Measurements from ENCODE around the gene SLC6A12.

The SLC6A12 gene

DNA sequence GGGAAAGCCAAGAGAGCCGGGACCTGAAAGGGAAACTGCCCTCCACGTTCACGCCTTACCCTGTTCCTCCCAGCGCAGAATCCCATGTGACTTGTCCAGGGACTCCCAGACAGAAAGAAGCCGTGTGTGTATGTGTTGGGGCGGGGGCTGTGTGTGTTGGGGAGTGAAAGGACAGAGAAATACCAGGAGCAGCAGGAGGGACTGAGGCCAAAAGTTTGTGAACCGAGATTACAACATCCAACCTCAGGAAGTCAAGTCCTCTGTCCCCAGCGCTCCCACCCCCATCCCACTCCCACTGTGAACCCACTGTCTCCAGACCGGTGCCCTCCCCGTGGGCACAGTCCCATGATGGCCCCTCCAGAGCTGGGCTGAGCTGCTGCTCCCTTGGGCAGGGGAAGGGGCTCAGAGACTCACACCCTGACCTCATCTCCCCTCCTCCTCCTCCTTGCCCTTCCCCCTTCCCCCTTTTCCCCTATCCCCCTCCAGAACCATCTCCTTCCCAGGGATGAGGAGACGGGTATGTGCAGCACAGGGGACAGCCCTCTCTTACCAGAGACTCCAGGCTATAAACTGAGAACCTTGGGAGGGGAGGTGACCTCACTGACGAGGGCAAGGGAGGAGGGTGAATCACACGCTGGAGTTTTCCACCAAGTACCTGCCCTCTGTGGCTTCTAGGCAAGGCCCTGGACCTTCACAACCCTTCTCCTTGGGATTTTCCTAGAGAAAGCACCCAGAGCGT lies at the start of gene SLC6A12:
TSS of gene SLC6A12 (minus strand) at position 155 of the 739 bp plus-strand sequence. CDS start 4,171 bp downstream, outside the sequence.
- Mint-ChIP-seq H3K27ac (no peak within 1 kb of the TSS), H3K4me1 (peaks cover 3% of the 10 kb centered on the region), H3K36me3 (ENCODE audit: low read depth) (no peaks in the 10 kb centered on the region), H3K9me3 (no peaks in the 10 kb centered on the region), H3K27me3 (peaks cover 32% of the 10 kb centered on the region), H3K4me3 (no peak within 1 kb of the TSS)
- DNase-seq (no peak), ATAC-seq (no peak)

DNA sequence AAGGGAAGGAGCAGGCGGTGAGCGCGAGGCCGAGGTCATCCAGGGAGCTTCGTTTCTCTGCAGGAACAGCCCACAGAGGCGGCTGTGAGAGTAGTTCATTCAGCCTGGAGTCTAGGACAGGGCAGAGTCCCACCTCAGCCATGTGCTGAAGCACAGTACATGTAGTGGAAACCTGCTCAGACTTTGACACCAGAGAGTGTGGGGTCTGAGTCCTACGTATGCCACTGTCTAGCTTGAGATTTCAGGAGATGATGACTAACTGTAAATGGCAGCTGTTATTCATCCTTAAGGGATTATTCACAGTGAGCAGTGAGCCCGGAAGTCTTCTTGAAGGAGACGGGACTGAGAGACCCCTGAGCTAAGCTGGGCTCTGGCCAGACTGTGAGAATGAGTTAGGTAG lies 49.6 kb upstream of the SLC6A12 start:
- Mint-ChIP-seq H3K27me3 (peaks cover under 1% of the 10 kb centered on the region), H3K9me3 (no peaks in the 10 kb centered on the region), H3K36me3 (ENCODE audit: low read depth) (no peaks in the 10 kb centered on the region), H3K4me1 (peaks cover 17% of the 10 kb centered on the region), H3K4me3 (no peak overlapping the region), H3K27ac (no peak overlapping the region)
- ATAC-seq (no peak), DNase-seq (no peak)

DNA sequence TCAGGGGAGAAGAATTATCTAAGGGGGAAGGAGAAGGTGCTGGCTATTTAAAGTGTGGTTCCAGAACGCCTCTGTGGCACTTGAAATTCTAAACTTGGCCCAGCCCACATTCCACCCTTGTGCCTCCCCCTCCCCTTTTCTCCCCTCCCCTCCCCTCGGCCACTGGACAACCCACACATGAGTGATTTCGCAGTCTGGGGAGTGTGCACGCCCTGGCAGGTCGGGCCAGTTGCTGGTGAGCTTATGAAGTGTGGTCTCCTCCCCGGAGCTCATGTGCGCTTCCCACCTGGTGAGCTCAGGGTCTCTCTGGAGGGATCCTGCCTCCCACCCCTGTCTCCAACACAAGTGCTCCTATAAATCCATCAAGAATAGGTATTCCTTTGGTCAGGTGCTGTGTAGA lies 48.9 kb upstream of the SLC6A12 start, which contains the start of gene SLC6A13:
TSS of gene SLC6A13 (minus strand) at position 20 of the 400 bp plus-strand sequence. CDS start 2,784 bp downstream, outside the sequence.
- DNase-seq (no peak), ATAC-seq (no peak)
- Mint-ChIP-seq H3K27me3 (peaks cover 8% of the 10 kb centered on the region), H3K36me3 (ENCODE audit: low read depth) (no peaks in the 10 kb centered on the region), H3K27ac (no peak within 1 kb of the TSS), H3K4me3 (no peak within 1 kb of the TSS), H3K9me3 (no peaks in the 10 kb centered on the region), H3K4me1 (peaks cover 17% of the 10 kb centered on the region)

DNA sequence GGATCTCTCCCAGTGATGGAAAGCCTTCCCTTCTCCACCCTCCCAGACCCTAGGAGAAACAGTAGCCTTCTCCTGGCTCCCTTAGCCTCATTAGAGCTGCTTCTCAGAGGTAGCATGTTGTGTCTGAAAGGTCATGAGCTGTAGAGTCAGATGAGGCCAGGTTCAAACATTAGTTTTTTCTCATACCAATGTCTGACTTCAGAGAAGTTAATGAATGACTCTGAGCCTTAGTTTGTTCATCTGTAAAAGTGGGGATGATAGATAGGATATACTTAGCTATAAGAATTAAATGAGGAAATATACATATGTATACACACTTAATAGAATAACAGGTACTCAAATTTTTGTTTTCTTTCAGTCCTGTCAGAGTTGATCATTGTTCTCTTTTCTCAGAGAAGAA lies 48.2 kb upstream of the SLC6A12 start:
- peaks cover 11% of the 10 kb centered on the region for H3K27me3 Mint-ChIP-seq

DNA sequence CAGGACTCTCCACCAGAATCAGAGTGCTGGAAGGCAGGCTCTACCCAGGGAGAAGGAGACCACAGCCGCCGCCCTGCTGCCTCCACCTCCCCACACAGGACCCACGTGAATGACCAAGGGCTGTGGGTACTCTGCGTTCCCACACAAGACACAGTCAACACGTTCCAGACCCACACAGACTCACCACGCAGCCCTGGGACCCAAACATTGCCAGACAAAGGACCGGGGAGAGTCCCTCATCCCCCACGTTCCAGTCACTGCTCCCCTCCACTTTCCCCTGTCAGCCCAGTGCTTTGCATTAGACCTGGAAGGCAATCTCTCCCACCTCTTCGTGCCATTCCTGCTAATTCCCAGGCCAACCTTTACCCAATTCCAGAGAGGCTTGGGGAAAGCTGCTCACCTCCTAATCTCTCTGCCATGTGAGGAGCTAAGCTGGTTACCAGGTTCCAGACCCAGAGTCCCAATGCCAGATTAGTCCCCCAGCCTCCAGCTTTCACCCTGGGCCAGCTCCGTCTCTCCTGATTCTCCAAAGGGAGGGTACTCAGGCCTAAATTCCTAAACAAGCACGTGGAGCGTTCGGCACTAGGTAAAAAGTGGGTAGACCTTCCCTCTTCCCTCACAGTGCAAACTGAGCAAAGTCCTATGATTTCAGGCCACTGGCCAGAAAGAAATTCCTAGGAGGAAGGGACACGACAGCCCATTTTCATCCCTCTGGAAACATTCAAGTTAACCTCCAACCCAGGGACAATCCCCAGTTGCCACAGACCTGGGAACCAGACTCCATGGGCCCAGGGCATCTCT lies 43.8 kb upstream of the SLC6A12 start:
- H3K4me3 Mint-ChIP-seq = no peak overlapping the region
- H3K4me1 Mint-ChIP-seq = no peaks in the 10 kb centered on the region
- no peak for DNase-seq
- H3K9me3 Mint-ChIP-seq = no peaks in the 10 kb centered on the region
- peaks cover 28% of the 10 kb centered on the region for H3K27me3 Mint-ChIP-seq
- no peak overlapping the region for H3K27ac Mint-ChIP-seq
- H3K36me3 Mint-ChIP-seq (ENCODE audit: low read depth) = no peaks in the 10 kb centered on the region
- ATAC-seq = no peak

More for the DNA sequence above, 48.2 kb upstream of the SLC6A12 start:
- DNase-seq (no peak), ATAC-seq (no peak)
- no peaks in the 10 kb centered on the region for H3K36me3 Mint-ChIP-seq (ENCODE audit: low read depth)
- H3K9me3 Mint-ChIP-seq = no peaks in the 10 kb centered on the region
- no peak overlapping the region for H3K4me3 Mint-ChIP-seq
- peaks cover 17% of the 10 kb centered on the region for H3K4me1 Mint-ChIP-seq
- no peak overlapping the region for H3K27ac Mint-ChIP-seq

DNA sequence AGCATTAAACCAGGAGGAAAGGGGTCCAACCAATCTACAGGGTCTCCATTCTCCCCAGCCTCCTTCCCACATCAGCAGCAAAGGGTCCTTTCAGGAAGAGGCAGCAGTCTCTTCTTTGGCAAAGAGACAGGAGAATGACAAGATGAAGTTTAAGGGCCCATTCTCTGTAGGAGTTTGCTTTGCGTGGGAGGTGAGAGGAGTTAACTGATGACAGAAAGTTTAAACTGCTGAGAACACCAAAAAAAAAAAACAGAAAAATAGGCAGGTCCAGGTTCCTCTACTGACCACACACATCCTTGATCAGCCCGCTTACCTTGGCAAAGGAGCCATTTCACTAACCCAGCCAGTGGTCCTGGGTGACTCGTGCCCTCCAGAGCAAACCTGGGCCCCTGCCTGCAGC lies 43.0 kb upstream of the SLC6A12 start:
- no peaks in the 10 kb centered on the region for H3K4me1 Mint-ChIP-seq
- no peak for ATAC-seq
- peaks cover 28% of the 10 kb centered on the region for H3K27me3 Mint-ChIP-seq
- no peaks in the 10 kb centered on the region for H3K36me3 Mint-ChIP-seq (ENCODE audit: low read depth)
- H3K9me3 Mint-ChIP-seq = no peaks in the 10 kb centered on the region
- no peak overlapping the region for H3K4me3 Mint-ChIP-seq
- no peak overlapping the region for H3K27ac Mint-ChIP-seq
- no peak for DNase-seq

DNA sequence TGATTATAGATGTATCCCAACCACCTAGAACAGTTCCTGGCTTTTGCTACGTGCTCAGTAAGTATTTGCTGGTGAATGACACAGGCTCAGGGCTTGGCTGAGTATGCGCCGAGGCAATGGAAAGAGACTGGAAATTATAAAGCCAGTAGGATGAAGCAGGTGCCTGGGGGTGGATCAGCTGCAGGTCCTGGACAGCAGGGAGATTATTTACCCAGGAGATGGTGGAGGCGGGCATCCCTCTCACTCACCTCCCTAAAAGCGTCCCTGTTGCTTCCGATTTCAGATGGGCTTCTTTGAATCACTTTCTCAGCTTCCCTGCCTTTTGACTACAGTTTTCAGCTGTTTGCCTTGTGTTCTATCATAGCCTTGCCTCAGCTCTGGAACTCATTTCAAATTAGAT lies 42.3 kb upstream of the SLC6A12 start:
- DNase-seq = no peak
- Mint-ChIP-seq H3K27me3 (peaks cover 28% of the 10 kb centered on the region), H3K4me1 (no peaks in the 10 kb centered on the region), H3K27ac (no peak overlapping the region), H3K9me3 (no peaks in the 10 kb centered on the region), H3K4me3 (no peak overlapping the region), H3K36me3 (ENCODE audit: low read depth) (no peaks in the 10 kb centered on the region)
- ATAC-seq = no peak

DNA sequence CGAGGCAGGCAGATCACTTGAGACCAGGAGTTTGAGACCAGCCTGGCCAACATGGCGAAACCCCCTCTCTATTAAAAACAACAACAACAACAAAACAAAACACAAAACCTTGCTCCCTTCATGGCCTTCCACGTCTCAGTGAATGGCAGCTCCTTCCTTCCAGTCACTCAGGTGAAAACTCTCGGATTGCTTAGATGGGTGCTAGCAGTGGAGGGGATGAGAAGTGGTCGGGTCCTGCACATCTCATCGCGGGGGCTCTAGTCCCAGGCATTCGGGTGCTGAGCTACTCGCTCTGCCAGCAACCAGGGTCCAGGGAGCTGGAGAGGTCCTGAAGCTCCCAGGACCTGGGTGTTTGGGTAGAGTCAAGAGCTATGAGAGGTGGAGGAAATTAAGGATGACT lies 41.0 kb upstream of the SLC6A12 start:
- H3K4me3 Mint-ChIP-seq = no peak overlapping the region
- DNase-seq (no peak), ATAC-seq (no peak)
- no peaks in the 10 kb centered on the region for H3K9me3 Mint-ChIP-seq
- no peaks in the 10 kb centered on the region for H3K36me3 Mint-ChIP-seq (ENCODE audit: low read depth)
- no peak overlapping the region for H3K27ac Mint-ChIP-seq
- H3K4me1 Mint-ChIP-seq = no peaks in the 10 kb centered on the region
- peaks cover 28% of the 10 kb centered on the region for H3K27me3 Mint-ChIP-seq

GRCh38 chr12:254039-254438 lies 40.1 kb upstream of the SLC6A12 start:
- peaks cover 28% of the 10 kb centered on the region for H3K27me3 Mint-ChIP-seq
- no peaks in the 10 kb centered on the region for H3K4me1 Mint-ChIP-seq

DNA sequence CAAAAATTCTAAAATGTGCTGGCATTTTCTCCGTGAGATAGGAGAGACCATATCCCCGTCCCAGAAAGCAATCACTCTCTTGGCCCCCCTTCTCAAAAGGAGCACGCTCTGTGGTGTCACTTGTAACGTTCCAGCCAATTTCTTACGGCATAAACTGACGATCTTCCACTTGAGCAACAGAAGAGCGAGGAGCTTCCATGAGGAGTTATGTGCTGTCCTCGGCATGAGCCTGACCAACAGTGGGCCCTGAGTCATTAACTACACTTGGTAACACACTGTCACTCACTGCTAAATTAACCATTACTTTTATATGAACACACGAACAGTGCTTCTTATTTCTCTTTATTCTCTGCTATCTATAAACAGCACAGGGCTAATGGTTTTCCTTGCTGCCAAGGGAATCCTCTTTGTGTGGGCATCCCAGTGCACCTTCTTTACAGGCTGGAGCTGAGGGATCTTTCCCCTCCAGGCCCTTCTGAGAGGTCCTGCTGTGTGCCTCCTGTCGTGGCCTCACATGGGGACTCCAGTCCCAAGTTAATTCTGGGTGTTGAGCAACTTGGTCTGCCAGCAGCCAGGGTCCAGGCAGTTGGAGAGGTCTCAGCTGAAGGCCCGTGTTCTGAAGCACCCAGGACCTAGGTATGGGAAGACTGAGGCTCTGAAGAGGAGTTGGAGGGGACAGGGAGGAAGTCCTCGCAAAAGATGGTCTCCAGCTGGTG lies 39.3 kb upstream of the SLC6A12 start:
- Mint-ChIP-seq H3K4me3 (no peak overlapping the region), H3K27ac (no peak overlapping the region), H3K4me1 (no peaks in the 10 kb centered on the region), H3K36me3 (ENCODE audit: low read depth) (no peaks in the 10 kb centered on the region), H3K9me3 (no peaks in the 10 kb centered on the region), H3K27me3 (peaks cover 25% of the 10 kb centered on the region)
- ATAC-seq = no peak
- no peak for DNase-seq

More at GRCh38 chr12:254039-254438, 40.1 kb upstream of the SLC6A12 start:
- DNase-seq (no peak), ATAC-seq (no peak)
- Mint-ChIP-seq H3K9me3 (no peaks in the 10 kb centered on the region), H3K36me3 (ENCODE audit: low read depth) (no peaks in the 10 kb centered on the region), H3K4me3 (no peak overlapping the region), H3K27ac (no peak overlapping the region)

DNA sequence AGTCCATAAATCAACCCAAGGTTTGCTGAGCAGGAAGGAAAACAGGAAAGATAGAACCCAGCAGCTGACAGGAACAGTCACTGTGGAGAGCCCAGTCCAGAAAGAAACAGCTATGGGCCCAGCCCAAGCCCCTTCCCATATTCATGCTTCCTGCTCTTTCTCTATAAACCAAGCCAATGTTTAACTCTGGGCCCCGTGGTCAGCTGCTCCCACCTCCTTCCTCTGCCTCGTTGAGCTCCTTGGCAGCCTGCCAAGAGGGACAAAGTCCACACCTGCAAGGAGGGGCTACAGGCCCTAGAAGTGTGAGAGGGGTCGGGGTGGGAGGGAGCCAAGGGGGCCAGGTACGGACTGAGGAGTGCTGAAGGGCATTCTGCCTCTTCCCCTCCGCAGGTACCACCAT lies 38.7 kb upstream of the SLC6A12 start:
- H3K27me3 Mint-ChIP-seq = peaks cover 23% of the 10 kb centered on the region
- H3K4me1 Mint-ChIP-seq = no peaks in the 10 kb centered on the region
- peaks cover 4% of the 10 kb centered on the region for H3K36me3 Mint-ChIP-seq (ENCODE audit: low read depth)
- DNase-seq (no peak), ATAC-seq (no peak)
- no peak overlapping the region for H3K4me3 Mint-ChIP-seq
- H3K27ac Mint-ChIP-seq = no peak overlapping the region
- peaks cover 5% of the 10 kb centered on the region for H3K9me3 Mint-ChIP-seq

GRCh38 chr12:247271-247670 lies 33.3 kb upstream of the SLC6A12 start:
- Mint-ChIP-seq H3K4me3 (no peak overlapping the region), H3K27me3 (peaks cover 8% of the 10 kb centered on the region), H3K27ac (no peak overlapping the region), H3K36me3 (ENCODE audit: low read depth) (peaks cover 4% of the 10 kb centered on the region), H3K4me1 (no peaks in the 10 kb centered on the region), H3K9me3 (peaks cover 20% of the 10 kb centered on the region)
- DNase-seq (no peak), ATAC-seq (no peak)

DNA sequence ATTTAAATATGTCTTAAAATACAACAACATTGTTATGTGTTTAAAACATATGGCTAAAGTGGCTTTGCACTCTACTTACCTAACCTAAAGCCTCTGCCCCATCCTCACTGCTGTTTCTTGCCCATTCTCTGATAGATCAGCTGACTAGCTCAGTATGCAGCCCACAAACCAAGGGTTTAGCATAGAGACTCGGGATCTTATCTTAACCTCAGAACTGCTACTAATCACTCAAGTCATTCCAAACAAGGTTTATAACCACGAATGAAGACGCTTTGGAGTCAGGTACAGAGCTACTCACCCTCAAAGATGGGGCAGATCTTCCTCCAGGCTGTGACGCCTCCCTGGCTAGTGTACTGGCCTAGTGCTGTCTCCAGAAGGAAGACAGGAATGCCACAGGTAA lies 29.4 kb upstream of the SLC6A12 start:
- Mint-ChIP-seq H3K4me3 (no peak overlapping the region), H3K27me3 (peaks cover 8% of the 10 kb centered on the region), H3K36me3 (ENCODE audit: low read depth) (peaks cover 4% of the 10 kb centered on the region), H3K27ac (no peak overlapping the region), H3K4me1 (no peaks in the 10 kb centered on the region), H3K9me3 (peaks cover 20% of the 10 kb centered on the region)
- ATAC-seq (no peak), DNase-seq (no peak)

DNA sequence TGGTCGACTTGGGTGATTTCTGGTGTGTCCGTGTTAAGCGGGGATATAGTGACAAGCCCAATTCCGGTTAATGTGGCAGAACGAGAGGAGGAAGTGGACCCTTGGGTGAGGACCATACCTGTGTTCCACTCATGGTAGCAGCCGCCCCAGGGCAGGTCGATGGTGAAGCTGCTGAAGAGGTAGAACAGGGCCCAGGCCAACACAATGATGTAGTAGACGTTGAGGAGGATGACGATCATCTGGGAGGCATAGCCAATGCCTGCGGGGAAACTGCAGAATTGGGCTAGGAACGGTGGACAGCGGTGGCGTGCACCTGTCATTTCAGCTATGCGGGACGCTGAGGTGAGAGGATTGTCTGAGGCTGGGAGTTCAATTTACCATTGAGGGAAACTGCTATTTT lies 28.5 kb upstream of the SLC6A12 start:
- H3K4me3 Mint-ChIP-seq = no peak overlapping the region
- no peaks in the 10 kb centered on the region for H3K36me3 Mint-ChIP-seq (ENCODE audit: low read depth)
- peaks cover 14% of the 10 kb centered on the region for H3K9me3 Mint-ChIP-seq
- DNase-seq (no peak), ATAC-seq (no peak)
- no peak overlapping the region for H3K27ac Mint-ChIP-seq
- H3K4me1 Mint-ChIP-seq = no peaks in the 10 kb centered on the region
- H3K27me3 Mint-ChIP-seq = peaks cover 3% of the 10 kb centered on the region
